AG09319 (cell line): ENCODE measurements around the gene RASIP1.
"Not testable (repeated sequence)": the region's sequence is repeated elsewhere in the genome, so short reads cannot be mapped to it uniquely, and the experiment has no call there.

Experiments used
- DNase-seq: peaks from one replicate; pipeline ENCODE4 v3.0.0-alpha.2; 2010; ENCODE audit warnings: low read depth; ENCODE audit errors: extremely low read depth
- TF ChIP-seq, protein P1 (sequence below): IDR thresholded peaks from 2 replicates; pipeline ENCODE4 v1.5.1; 2011; ENCODE audit warnings: low read depth, mild to moderate bottlenecking, inconsistent platforms, low read length, moderate library complexity

Gene RASIP1

DNA sequence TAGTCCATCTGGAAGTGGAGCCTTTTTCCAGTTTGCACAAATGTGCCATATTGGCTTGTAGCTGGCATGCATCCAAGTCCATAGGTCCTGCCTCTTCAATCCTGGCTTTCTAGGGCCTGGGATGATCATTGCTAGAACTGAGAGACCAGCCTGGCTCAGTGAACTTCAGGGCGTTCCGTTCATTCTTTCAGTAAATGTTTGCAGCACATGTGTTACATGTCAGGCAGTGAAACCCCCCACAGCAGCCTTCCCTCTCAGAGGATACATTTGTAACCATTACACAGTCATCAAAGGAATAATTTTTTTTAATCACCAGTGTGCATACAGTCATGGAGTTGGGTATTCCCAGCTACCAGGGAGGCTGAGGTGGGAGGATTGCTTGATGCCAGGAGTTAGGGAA is 35.0 kb downstream of the RASIP1 start:
- DNase-seq = no peak
- TF ChIP-seq, protein P1, sequence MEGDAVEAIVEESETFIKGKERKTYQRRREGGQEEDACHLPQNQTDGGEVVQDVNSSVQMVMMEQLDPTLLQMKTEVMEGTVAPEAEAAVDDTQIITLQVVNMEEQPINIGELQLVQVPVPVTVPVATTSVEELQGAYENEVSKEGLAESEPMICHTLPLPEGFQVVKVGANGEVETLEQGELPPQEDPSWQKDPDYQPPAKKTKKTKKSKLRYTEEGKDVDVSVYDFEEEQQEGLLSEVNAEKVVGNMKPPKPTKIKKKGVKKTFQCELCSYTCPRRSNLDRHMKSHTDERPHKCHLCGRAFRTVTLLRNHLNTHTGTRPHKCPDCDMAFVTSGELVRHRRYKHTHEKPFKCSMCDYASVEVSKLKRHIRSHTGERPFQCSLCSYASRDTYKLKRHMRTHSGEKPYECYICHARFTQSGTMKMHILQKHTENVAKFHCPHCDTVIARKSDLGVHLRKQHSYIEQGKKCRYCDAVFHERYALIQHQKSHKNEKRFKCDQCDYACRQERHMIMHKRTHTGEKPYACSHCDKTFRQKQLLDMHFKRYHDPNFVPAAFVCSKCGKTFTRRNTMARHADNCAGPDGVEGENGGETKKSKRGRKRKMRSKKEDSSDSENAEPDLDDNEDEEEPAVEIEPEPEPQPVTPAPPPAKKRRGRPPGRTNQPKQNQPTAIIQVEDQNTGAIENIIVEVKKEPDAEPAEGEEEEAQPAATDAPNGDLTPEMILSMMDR = no peak

DNA sequence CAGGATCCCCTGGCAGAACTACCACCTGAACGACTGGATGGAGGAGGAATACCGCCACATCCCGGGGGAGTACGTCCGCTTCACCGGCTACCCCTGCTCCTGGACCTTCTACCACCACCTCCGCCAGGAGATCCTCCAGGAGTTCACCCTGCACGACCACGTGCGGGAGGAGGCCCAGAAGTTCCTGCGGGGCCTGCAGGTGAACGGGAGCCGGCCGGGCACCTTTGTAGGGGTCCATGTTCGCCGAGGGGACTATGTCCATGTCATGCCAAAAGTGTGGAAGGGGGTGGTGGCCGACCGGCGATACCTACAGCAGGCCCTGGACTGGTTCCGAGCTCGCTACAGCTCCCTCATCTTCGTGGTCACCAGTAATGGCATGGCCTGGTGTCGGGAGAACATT is 37.1 kb downstream of the RASIP1 start:
- TF ChIP-seq, protein P1 = no peak
- no peak for DNase-seq

DNA sequence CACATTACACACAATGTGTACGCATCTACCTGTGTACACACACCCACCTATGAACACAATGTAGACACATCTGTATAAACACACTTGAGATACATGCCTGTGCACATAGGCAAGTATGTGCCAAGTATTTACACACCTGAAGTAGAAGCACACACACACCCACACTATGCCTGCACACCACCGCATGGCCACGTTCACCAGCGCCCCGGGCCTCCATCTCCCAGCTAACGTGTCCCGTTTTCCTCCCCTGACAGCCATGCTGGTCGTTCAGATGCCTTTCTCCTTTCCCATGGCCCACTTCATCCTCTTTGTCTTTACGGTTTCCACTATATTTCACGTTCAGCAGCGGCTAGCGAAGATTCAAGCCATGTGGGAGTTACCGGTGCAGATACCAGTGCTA is 37.7 kb downstream of the RASIP1 start:
- no peak for DNase-seq
- TF ChIP-seq, protein P1 = no peak

DNA sequence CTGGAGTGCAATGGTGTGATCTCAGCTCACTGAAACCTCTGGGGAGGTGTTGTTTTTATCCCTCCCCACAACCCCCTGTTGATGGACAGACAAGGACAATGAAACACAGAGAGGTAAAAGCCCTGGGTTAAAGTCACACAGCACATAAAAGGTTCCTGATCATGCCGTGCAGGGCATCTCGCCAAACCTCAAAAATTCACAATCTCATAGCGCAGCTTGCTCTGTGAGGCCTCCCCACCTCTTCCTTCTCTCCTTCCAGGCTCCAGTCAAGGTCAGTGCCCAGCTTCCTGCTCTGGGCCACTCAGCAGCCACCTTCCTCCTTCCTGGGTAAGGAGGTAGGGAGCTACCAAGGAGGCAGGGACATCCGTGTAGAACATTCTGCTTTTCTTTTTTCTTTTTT is 42.4 kb downstream of the RASIP1 start:
- TF ChIP-seq, protein P1 = no peak

DNA sequence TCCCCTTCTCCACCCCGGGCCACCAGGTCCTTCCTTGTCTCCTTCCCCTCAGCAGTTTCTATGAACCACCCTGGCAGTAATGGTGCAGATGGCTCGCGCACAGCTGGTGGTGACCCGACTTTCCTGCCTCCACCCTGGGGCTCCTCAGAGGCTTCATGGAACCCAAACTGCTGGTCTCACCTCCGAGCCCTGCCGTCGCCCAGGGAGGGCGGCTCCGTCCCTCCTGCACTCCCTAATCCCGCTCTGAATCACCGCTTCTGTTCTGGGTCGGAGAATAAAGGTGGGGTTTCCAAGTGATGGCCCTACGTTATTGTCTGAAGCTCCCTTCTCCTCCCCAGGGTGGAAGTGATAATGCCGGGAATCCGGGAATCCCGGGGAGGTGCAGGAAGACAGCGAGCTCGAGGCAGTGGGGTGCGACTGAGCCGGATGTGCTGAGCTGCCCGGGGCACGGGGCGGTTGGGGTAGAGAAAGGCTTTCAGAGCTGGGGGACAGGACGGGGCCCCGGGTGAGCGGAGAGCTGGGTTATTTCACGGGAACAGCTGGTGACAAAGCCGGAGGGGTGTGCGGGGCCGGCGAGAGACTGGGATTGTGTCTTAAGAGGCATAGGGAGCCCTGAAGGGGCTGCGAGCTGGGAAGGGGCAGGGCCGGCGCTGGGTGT is 43.9 kb downstream of the RASIP1 start:
- TF ChIP-seq, protein P1 = no peak
- no peak for DNase-seq

More for the DNA sequence above, 42.4 kb downstream of the RASIP1 start:
- no peak for DNase-seq

DNA sequence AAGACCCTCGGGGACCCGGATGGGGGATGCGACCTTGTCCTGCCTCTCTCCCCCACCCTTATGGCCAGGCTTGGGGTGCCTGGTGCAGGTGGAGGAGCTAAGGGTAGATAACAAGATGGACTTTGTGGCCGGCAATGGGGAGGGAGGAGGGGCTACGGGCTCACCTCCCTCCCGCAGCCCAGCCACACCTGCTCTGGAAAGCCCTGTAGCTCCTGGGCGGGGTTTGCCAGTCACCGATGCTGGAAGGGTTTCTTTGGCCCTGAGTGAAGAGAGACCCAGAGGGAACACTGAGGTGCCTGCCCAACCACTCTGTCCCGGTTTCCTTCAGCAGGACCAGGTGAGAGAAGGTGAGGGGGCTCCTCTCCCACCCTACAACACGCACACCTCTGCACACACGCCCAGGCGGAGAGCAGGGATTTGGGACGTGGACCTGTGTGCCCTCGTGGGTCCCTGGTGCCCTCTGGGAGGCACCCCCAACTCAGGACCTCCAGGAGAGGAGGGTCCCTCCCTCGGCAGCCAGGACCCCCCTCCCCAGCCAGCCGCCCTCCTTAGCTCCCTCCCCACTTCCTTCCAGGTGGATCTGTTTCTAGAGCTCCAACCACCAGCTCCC is 44.6 kb downstream of the RASIP1 start, which contains the start of gene FUT2:
Gene FUT2, plus strand, starts transcription at position 229 of the 610 bp plus-strand sequence. CDS start 6,986 bp downstream, outside the sequence.
- TF ChIP-seq, protein P1 = no peak
- no peak for DNase-seq

DNA sequence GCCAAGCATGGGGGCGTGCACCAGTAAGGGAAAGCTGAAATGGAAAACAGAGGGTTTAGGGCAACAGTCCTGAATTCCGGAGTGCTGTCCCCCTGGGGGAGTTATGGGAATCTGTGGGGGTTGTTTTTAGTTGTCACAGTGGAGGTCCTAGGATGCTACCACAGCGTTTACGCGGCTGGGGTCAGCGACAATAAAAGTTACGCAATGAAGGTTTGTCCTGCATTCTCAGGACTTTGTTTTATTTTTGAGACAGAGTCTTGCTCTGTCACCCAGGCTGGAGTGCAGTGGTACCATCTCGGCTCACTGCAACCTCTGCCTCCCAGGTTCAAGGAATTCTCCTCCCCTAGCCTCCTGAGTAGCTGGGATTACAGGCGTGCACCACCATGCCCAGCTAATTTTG is 46.8 kb downstream of the RASIP1 start:
- not testable (repeated sequence) for DNase-seq
